ENCODE measurements around the gene SAE1.
"Not testable (repeated sequence)": the region's sequence is repeated elsewhere in the genome, so short reads cannot be mapped to it uniquely, and the experiment has no call there.

Gene SAE1

DNA sequence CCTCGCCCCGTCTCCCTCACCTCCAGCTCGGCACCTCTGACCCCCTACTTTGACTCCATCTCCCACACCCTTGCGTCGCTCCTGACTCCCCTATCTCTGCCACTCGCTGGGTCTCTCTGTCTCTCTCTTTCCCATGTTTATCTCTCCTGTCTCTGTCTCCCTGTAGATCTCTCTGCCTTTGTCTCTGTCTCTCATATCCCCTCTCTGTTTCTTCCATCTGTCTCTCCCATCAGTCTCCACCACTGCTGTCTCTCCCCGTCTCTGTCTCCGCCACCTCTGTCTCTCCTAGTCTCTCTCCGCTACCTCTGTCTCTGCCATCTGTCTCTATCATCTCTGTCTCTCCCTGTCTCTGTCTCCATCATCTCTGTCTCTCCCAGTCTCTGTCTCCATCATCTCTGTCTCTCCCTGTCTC, 112.7 kb downstream of the SAE1 start:
- DNase-seq: no peak

GRCh38 chr19:47243776-47244547, 113.3 kb downstream of the SAE1 start:
- DNase-seq: peak; percentile 89

- DNase-seq: peak; percentile 28
These were observed 116.8 kb downstream of the SAE1 start for GRCh38 chr19:47247308-47247990.

DNA sequence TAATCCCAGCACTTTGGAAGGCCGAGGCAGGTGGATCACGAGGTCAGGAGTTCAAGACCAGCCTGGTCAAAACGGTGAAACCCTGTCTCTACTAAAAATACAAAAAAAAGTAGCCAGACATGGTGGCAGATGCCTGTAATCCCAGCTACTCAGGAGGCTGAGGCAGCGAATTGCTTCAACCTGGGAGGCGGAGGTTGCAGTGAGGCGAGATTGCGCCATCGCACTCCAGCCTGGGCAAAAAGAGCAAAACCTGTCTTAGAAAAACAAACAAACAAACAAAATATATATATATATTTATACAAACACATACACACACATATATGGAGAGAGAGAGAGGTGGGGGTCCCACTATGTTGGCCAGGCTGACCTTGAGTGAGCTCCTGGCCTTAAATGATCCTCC, 122.4 kb downstream of the SAE1 start:
- DNase-seq: not testable (repeated sequence)

DNA sequence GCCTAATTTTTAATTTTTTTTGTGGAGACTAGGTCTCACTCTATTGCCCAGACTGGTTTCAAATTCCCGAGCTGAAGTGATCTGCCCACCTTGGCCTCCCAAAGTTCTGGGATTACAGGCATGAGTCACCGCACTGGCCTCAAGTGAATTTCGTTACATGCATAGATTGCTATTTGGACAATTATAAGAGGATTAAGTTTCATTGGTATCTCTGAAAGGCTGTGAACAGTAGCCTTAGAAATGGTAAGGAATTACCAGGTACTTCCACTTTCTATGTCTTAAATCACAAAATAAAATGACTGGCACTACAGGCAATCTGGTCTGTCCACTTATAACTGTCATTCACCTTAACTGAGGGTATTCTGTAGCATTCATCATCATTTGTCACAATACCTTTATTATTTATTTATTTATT, 122.8 kb downstream of the SAE1 start:
- DNase-seq: no peak

- DNase-seq: no peak
These were observed 123.3 kb downstream of the SAE1 start for GRCh38 chr19:47253970-47254369.

DNA sequence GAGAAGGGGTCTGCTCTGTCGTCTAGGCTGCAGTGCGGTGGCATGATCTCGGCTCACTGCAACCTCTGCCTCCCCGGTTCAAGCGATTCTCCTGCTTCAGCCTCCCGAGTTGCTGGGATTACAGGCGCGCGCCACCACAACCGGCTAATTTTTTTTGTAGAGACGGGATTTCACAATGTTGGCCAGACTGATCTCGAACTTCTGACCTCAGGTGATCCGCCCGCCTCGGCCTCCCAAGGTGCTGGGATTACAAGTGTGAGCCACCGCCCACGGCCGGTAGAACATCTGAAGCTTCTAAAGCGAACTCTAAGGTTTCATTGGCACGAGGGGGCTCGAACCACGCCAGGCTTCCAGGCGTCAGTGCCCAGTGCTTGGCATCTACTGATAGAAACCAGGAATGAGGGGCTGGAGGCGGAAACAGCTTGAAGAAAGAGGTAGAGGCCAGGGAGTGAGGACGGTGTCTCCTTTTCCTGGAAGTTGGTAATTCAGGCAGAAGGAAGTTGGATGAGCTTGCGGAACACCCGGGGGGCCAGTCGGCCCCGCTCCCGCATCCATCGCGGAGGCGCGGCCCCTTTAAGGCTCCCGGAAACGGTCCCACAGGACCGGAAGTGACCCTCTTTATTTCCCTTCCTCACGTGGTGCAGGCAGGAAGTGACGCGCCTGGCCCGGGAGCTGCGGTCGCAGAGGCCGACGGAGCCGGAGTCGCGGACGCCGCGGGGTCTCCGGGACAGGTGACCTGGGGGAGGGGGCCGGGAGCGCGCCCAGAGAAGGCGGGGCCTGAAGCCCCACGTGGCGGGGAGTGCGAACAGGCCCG, 125.5 kb downstream of the SAE1 start, which contains the start of gene CCDC9:
Gene CCDC9 (plus strand): TSS at position 647 of the 814 bp plus-strand sequence. CDS start 1,876 bp downstream, outside the sequence.
- DNase-seq: peak; percentile 97

DNA sequence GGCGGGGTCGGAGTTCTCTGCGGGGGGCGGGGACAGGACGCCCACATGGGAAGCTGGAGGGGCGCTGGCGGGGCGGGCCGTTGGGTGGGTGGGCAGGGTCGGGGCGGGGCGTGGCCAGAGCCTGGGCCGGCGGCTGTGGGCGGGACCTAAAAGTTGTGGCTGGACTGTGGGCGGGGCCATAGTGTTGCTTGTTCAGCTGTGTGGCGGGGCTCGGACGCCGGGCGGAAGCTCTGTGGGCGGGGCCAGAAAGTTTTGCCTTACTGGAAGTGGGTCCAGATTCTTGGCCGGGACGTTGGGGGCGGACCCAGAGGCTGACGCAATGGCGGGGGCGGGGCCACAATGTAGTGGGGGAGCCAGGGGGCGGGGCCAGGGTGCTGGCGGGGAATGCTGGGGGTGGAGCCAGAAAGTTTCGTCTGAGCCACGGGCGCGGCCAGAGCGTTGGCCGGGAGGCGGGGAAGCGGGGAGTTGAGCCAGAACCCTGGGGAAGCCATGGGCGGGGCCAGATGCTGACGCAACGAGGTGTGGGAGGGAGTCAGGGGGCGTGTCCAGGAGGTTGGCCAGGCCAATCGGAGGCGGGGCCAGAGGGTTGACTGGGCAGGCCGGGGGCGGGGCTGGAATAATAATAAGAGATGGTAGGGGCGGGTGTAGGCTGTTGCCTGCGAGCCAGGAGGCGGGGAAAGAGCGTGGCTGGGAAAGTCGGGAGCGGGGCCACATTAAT, 126.2 kb downstream of the SAE1 start:
- peak; percentile 99 for DNase-seq

DNA sequence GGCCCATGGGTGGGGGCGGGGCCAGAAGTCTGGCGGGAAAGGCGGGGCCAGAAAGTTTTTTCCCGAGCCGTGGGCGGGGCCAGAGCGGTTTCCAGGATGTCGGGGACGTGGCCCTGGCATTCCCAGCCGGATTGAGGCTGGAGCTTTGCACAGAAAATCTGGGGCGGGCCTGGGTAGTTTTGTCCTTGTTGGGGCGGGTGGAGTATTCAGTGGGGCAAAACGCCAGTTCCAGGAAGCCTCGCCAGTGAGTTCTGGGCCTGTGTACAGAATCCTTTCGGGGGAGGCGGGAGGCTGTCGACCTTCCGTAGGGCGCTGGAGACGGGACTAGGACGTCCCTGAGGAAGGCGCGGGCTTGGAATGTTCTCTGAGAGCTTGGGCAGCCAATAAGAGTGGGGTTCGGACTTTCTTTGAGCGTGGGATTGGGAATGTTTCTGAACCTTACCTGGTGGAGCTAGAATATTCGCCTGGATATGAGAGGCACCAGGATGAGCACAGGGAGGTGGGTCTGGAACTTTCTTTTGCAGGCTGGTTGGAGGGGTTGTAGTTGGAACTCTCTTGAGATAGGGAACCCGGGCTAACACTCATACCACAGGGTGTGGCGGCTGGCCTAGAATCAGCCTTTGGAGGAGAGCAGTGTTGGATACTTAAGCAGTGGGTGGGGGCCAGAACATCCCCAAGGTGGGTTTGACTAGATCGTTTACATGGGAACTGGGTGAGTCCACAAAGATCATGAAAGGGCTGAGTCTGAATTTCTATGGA, 127.0 kb downstream of the SAE1 start:
- no peak for DNase-seq

DNA sequence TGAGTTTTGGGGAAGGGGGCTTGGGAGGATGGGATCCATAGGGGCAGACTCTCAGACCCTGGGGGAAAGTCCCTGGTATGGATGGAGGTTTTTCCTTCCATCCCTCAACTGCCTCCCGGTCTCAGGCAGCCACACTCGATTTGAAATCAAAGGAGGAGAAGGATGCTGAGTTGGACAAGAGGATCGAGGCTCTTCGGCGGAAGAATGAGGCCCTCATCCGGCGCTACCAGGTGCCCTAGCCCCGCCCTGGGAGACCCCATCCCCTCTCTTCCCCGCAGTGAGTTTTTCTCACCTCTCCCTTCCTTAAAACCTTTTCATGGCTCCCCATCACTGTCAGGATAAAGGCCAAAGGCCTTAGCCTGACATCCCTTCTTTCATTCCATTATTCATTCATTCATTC, 127.8 kb downstream of the SAE1 start:
- DNase-seq: no peak

DNA sequence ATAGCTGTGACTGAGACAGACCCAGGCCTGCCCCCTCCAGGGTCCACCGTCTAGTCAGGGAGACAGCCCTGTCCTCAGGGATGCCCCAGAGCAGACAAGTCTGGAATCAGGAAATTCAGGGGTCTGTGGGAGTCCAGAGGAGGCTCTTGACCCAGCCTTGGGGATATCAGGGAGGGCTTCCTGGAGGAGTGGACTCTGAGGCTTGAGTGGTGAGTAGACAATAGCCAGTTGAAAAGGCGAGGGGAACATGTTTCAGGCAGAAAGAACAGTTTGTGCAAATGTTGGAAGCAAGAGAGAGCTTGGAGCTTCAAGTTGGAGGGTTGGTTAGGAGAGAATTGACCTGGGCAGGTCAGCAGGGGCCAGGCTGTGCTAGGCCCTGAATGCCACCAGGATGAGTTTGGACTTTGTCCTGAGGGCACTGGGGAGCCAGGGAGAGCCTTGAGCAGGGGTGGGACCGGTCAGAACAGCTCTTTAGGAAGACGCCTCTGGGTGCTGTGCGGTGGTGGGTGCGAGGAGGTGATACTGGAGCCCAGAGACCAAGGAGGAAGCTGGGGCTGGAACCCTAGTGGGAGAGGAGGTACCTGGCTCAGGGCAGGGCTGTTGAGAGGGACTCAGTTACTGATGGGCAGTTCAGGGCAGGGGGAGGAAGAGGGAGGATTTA, 128.4 kb downstream of the SAE1 start:
- no peak for DNase-seq

All from NCI-H2029 (cell line).